Left lung (tissue), 10 donors: ENCODE data around the gene GREB1. TPM values are rescaled to one million over a fixed set of nuclear protein-coding genes. Genes with fewer than 3 reads are reported as not detected.

ENCODE experiments used
- ATAC-seq: fragments of 200-7000 bp; cut with Tn5 transposase; one replicate; pipeline ENCODE4 v1.9.1; 2020; ENCODE audit warnings: moderate library complexity
- DNase-seq, 4 donors: peaks; one replicate each; pipeline ENCODE4 v3.0.0-alpha.2; 2013 to 2020
- H3K27ac ChIP-seq, 2 donors: fragments of 200-600 bp; sonication (generic) in 1 of 2; one replicate each; pipeline versions ENCODE4 v1.5.0 to v1.8.0; 2020 to 2021
- H3K27me3 ChIP-seq, 2 donors: fragments of 200-600 bp; sonication (generic) in 1 of 2; one replicate each; pipeline versions ENCODE4 v1.5.0 to v1.8.0; 2020 to 2021
- H3K36me3 ChIP-seq, 2 donors: fragments of 200-600 bp; sonication (generic) in 1 of 2; one replicate each; pipeline versions ENCODE4 v1.5.0 to v1.8.0; 2020 to 2021
- H3K4me1 ChIP-seq, 2 donors: fragments of 200-600 bp; one replicate each; pipeline ENCODE4 v1.8.0; 2021
- H3K4me3 ChIP-seq, 2 donors: fragments of 200-600 bp; sonication (generic) in 1 of 2; one replicate each; pipeline versions ENCODE4 v1.5.0 to v1.8.0; 2020 to 2021; ENCODE audit warnings: mild to moderate bottlenecking in 1 of 2
- H3K9me3 ChIP-seq, 2 donors: fragments of 200-600 bp; sonication (generic) in 1 of 2; one replicate each; pipeline versions ENCODE4 v1.5.0 to v1.8.0; 2020 to 2021
- CTCF ChIP-seq, 2 donors: fragments of 200-600 bp; sonication (generic) in 1 of 2; IDR thresholded peaks; one replicate each; pipeline versions ENCODE4 v1.5.0 to v1.8.0; 2021; ENCODE audit warnings: antibody characterized with exemption in 2 of 2
- intact Hi-C, 2 donors: fragments of 100-400 bp; cut with DNase I; formaldehyde crosslinking; loops; one replicate each; pipeline versions ENCODE4 v1.11.2 to v1.14.2; 2022
- polyA plus RNA-seq, 6 donors: library from polyadenylated mRNA; unstranded; fragments of 120-200 nt; gene quantifications; one replicate each; pipeline ENCODE4 v1.2.1, GENCODE V29; 2013; ENCODE audit not compliant: insufficient read length in 6 of 6
- total RNA-seq, 2 donors: library from RNA; stranded (reverse); fragmentation: NEBNext Ultra II Directional; extraction: Animal tissue kit (Norgen Biotek cat#: 25700); gene quantifications; one replicate each; pipeline ENCODE4 v1.2.1, GENCODE V29; 2021
- donor health status: DM: no; HTN: yes; CAD: no.
- donor health status: DM: no; HTN: no; CAD: no.

GREB1 gene
- total and polyA plus RNA-seq, 8 donors = 1.6 to 19.1 (median 12.7) TPM

GRCh38 chr2:11554399-11554716, 20.5 kb downstream of the GREB1 start:
- no peak overlapping the region for H3K4me3 ChIP-seq

GRCh38 chr2:11556101-11556806, 22.4 kb downstream of the GREB1 start:
- H3K4me3 ChIP-seq = no peak overlapping the region
- peaks cover 0 to 3% of the 10 kb centered on the region in 2 donors for H3K4me1 ChIP-seq
- no peak for TF ChIP-seq CTCF (IDR thresholded peaks at IDR 0.05)
- no peaks in the 10 kb centered on the region for H3K36me3 ChIP-seq
- H3K27me3 ChIP-seq = peaks cover 0 to 47% of the 10 kb centered on the region in 2 donors
- no peak for DNase-seq
- no peaks in the 10 kb centered on the region for H3K9me3 ChIP-seq
- no peak for ATAC-seq
- intact Hi-C loops = no loop called here
- H3K27ac ChIP-seq = no peak overlapping the region

More at GRCh38 chr2:11554399-11554716, 20.5 kb downstream of the GREB1 start:
- H3K36me3 ChIP-seq = no peaks in the 10 kb centered on the region
- intact Hi-C loops = no loop called here
- H3K4me1 ChIP-seq = peaks cover 0 to 3% of the 10 kb centered on the region in 2 donors
- H3K27me3 ChIP-seq = peaks cover 2 to 36% of the 10 kb centered on the region in 2 donors
- no peak for ATAC-seq
- no peak overlapping the region for H3K27ac ChIP-seq
- H3K9me3 ChIP-seq = peaks cover 0 to 3% of the 10 kb centered on the region in 2 donors
- DNase-seq = no peak
- no peak for TF ChIP-seq CTCF (IDR thresholded peaks at IDR 0.05)

- Histone ChIP-seq H3K4me1 (peaks cover 0 to 3% of the 10 kb centered on the region in 2 donors), H3K27me3 (peaks cover 0 to 40% of the 10 kb centered on the region in 2 donors), H3K9me3 (no peaks in the 10 kb centered on the region), H3K36me3 (no peaks in the 10 kb centered on the region), H3K4me3 (no peak overlapping the region), H3K27ac (no peak overlapping the region)
- no peak for ATAC-seq
- DNase-seq = no peak
- intact Hi-C loops = no loop called here
- no peak for TF ChIP-seq CTCF (IDR thresholded peaks at IDR 0.05)
Measured at GRCh38 chr2:11558214-11558886, 24.5 kb downstream of the GREB1 start.

GRCh38 chr2:11559066-11559785, 25.4 kb downstream of the GREB1 start:
- DNase-seq (no peak), ATAC-seq (no peak)
- Histone ChIP-seq H3K27ac (no peak overlapping the region), H3K4me1 (peaks cover 0 to 2% of the 10 kb centered on the region in 2 donors), H3K36me3 (no peaks in the 10 kb centered on the region), H3K4me3 (no peak overlapping the region), H3K27me3 (peaks cover 0 to 40% of the 10 kb centered on the region in 2 donors), H3K9me3 (no peaks in the 10 kb centered on the region)
- TF ChIP-seq CTCF (IDR thresholded peaks at IDR 0.05) = no peak
- intact Hi-C loops = no loop called here

GRCh38 chr2:11559786-11560155, 25.9 kb downstream of the GREB1 start:
- Histone ChIP-seq H3K36me3 (no peaks in the 10 kb centered on the region), H3K27me3 (peaks cover 0 to 40% of the 10 kb centered on the region in 2 donors), H3K27ac (no peak overlapping the region), H3K4me3 (no peak overlapping the region), H3K9me3 (no peaks in the 10 kb centered on the region), H3K4me1 (no peaks in the 10 kb centered on the region)
- no peak for TF ChIP-seq CTCF (IDR thresholded peaks at IDR 0.05)
- DNase-seq (no peak), ATAC-seq (no peak)
- intact Hi-C loops = no loop called here
